Measurements from ENCODE around the gene FLNB.
A peak's percentile ranks its signal among the peaks of the same experiment; 100 is the strongest.

FLNB gene

GRCh38 chr3:58009026-58009748 is 965 bp downstream of the FLNB start:
- CTCF ChIA-PET, result interaction anchor here (0.8 to 4.5 kb wide), 7 partner anchors 10 to 611 kb away, joined by 3 to 34 read pairs (median 14); no protein-coding TSS in a partner anchor
- H3K27ac Mint-ChIP-seq, result peak overlapping the region; percentile 80
- H3K27me3 Mint-ChIP-seq, result no peaks in the 10 kb centered on the region
- peaks cover 46% of the 10 kb centered on the region for H3K4me1 Mint-ChIP-seq
- DNase-seq, result peak; percentile 65
- H3K36me3 Mint-ChIP-seq, result peaks cover 6% of the 10 kb centered on the region
- no peaks in the 10 kb centered on the region for H3K9me3 Mint-ChIP-seq
- peak overlapping the region; percentile 82 for H3K4me3 Mint-ChIP-seq

DNA sequence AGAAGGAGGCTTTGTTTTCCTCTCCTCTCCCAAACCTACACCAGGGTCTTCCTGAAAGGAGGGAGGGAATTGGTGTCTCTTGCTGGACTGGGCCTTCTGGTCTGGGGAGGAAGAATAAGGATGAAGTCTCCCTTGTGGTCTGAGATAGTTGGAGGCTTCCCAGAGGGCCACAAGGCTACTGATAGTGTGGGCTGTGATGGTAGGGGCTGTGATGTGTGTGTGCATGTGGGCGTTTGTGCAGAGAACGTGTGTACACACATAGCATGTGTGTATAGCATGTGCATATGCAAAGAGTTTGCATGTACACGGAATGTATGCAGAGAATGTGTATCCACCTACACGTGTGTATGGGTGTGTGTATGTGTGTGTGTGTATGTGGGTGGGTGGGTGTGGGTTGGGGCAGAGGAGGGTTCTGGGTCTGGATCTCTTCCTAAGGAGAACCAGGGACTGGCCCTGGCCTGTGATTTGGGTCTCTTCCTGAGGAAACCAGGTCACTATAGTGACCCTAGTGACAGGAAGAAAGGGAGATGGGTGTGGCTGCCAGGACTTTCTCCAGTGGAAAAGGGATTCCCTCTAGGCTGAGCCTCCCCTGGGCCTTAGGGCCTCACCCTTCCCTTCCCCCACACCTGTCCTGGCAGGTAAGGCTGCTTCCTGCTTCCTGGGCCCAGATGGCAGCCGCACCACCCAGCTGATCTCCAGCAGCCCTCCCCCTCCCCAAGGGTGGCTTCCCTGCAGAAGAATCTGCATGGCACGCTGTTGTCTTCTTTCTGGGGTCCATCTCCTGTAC is 1.7 kb downstream of the FLNB start:
- H3K36me3 Mint-ChIP-seq, result peaks cover 6% of the 10 kb centered on the region
- H3K27ac Mint-ChIP-seq, result peak overlapping the region; percentile 60
- H3K4me3 Mint-ChIP-seq, result peak overlapping the region; percentile 82
- CTCF ChIA-PET, result interaction anchor here (1.0 to 4.5 kb wide), 6 partner anchors 9 to 167 kb away, joined by 3 to 34 read pairs (median 13); no protein-coding TSS in a partner anchor
- H3K4me1 Mint-ChIP-seq, result peaks cover 46% of the 10 kb centered on the region
- peak; percentile 34 for DNase-seq
- H3K9me3 Mint-ChIP-seq, result no peaks in the 10 kb centered on the region
- H3K27me3 Mint-ChIP-seq, result no peaks in the 10 kb centered on the region

DNA sequence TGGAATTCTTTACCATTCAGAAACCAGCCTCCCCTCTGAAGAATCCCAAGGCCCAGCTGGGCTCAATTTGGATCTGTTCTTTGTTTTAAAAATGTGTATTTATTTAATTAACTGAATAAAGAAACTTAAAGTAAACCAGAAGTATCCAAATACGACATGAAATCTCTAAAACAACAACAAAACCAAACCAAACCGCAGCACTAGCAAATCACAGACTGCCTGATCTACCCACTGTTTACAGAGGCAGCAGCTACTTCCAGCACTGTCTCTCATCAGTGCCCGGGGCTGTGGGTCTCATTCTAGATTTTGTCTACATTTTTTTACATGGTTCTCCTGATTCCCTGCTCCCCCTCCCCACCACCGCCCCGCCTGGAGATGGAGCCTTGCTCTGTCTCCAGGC is 2.3 kb downstream of the FLNB start:
- CTCF ChIA-PET, result interaction anchor here (1.0 to 2.1 kb wide), 4 partner anchors 12 to 167 kb away, joined by 3 to 12 read pairs (median 6); no protein-coding TSS in a partner anchor
- DNase-seq, result peak; percentile 26
- Mint-ChIP-seq H3K4me1 (peaks cover 46% of the 10 kb centered on the region), H3K27ac (peak overlapping the region; percentile 52), H3K9me3 (no peaks in the 10 kb centered on the region), H3K27me3 (no peaks in the 10 kb centered on the region), H3K4me3 (no peak overlapping the region), H3K36me3 (peaks cover 6% of the 10 kb centered on the region)

DNA sequence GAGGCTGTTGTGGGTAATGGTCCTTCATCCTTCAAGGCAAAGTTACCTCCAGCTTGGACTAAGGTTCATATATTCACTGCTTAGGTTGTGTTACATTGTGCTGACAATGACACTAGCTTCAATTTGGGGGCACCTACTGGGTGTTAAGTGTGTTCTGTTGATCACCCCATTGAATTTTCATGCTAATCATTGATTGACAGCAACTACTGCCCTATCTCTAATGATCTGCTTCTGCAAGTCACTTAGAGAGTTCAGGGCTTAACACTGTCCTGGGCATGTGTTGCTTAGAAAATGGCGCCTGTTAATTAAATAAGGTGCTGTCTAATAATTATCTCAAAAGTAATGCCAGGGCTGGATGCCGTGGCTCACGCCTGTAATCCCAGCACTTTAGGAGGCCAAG is 3.4 kb downstream of the FLNB start:
- H3K36me3 Mint-ChIP-seq, result peaks cover 6% of the 10 kb centered on the region
- peaks cover 46% of the 10 kb centered on the region for H3K4me1 Mint-ChIP-seq
- H3K27ac Mint-ChIP-seq, result no peak overlapping the region
- H3K9me3 Mint-ChIP-seq, result no peaks in the 10 kb centered on the region
- no peaks in the 10 kb centered on the region for H3K27me3 Mint-ChIP-seq
- CTCF ChIA-PET, result interaction anchor here (0.9 to 2.1 kb wide), 4 partner anchors 59 to 166 kb away, joined by 3 to 12 read pairs (median 6); no protein-coding TSS in a partner anchor
- no peak for DNase-seq
- no peak overlapping the region for H3K4me3 Mint-ChIP-seq

- Mint-ChIP-seq H3K27me3 (no peaks in the 10 kb centered on the region), H3K4me1 (peaks cover 46% of the 10 kb centered on the region), H3K9me3 (no peaks in the 10 kb centered on the region), H3K36me3 (peaks cover 6% of the 10 kb centered on the region), H3K27ac (no peak overlapping the region), H3K4me3 (no peak overlapping the region)
- CTCF ChIA-PET, result interaction anchor here (0.9 to 2.1 kb wide), 5 partner anchors 11 to 165 kb away, joined by 3 to 12 read pairs (median 5); no protein-coding TSS in a partner anchor
- no peak for DNase-seq
Measured at GRCh38 chr3:58012302-58012701, 4.1 kb downstream of the FLNB start.

DNA sequence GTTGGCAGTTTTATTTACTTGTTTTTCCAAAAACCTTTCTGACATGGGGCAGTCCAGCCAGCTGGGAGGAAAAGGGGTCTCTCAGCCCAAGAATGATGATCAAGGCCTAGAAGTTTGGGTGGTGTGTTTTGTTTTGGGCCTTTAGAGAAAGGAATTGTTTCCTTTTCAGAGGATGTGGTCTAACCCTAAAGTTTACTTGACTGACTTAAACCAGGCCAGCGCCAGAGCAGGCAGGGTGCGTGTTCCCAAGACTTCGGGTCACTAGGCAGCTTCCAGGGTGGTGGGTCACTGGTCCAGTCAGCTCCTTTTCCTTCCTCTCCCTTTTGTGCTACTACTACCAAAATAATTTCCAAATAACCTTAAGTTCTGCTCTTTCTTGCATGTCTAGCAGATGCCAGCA is 4.9 kb downstream of the FLNB start:
- no peak overlapping the region for H3K4me3 Mint-ChIP-seq
- peak overlapping the region; percentile 4 for H3K27ac Mint-ChIP-seq
- DNase-seq, result no peak
- peaks cover 49% of the 10 kb centered on the region for H3K4me1 Mint-ChIP-seq
- H3K27me3 Mint-ChIP-seq, result no peaks in the 10 kb centered on the region
- peaks cover 6% of the 10 kb centered on the region for H3K36me3 Mint-ChIP-seq
- CTCF ChIA-PET, result interaction anchor here (1.4 to 1.9 kb wide), 3 partner anchors 10 to 164 kb away, joined by 3 to 10 read pairs (median 5); no protein-coding TSS in a partner anchor
- H3K9me3 Mint-ChIP-seq, result no peaks in the 10 kb centered on the region

DNA sequence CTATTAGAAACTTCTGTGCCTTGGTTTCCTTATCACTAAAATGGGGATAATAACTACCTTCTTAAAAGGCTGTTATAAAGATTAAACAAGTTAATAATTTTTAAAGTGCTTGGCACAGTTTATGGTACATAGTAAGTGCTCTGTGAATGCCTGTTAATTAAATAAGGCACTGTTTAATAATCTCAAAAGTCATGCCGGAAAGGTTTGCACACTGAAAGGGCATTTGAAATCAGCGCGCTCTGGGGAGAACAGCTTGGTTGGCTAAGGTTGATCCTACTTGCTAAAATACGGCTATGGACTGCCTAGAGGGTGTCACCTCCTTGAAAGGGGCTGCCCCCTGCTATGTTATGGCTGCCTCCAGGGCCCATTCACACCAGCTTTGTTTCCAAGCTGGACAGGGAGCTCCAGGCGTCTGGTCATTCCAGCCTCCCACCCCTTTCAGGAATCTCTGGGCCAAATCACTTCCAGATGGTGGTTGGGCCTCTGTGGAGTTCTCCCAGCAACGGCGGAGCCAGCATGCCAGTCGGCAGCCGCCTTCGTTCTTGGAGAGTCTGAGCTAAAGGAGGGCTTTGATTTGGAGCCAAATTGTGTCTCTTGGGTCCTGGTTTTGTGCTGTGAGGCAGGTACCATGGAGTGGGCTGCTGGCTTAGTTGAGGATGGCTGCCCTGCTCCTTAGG is 5.9 kb downstream of the FLNB start:
- H3K9me3 Mint-ChIP-seq, result no peaks in the 10 kb centered on the region
- peaks cover 48% of the 10 kb centered on the region for H3K4me1 Mint-ChIP-seq
- no peaks in the 10 kb centered on the region for H3K27me3 Mint-ChIP-seq
- H3K4me3 Mint-ChIP-seq, result no peak overlapping the region
- peaks cover 6% of the 10 kb centered on the region for H3K36me3 Mint-ChIP-seq
- H3K27ac Mint-ChIP-seq, result no peak overlapping the region
- DNase-seq, result no peak
- CTCF ChIA-PET, result interaction anchor here (1.7 to 1.9 kb wide), 2 partner anchors 153 to 163 kb away, joined by 5 to 10 read pairs; no protein-coding TSS in a partner anchor

GRCh38 chr3:58015520-58015915 is 7.3 kb downstream of the FLNB start:
- no peak overlapping the region for H3K27ac Mint-ChIP-seq
- H3K4me3 Mint-ChIP-seq, result no peak overlapping the region
- CTCF ChIA-PET, result no interaction called here
- DNase-seq, result no peak
- H3K4me1 Mint-ChIP-seq, result peaks cover 48% of the 10 kb centered on the region
- peaks cover 6% of the 10 kb centered on the region for H3K36me3 Mint-ChIP-seq
- no peaks in the 10 kb centered on the region for H3K27me3 Mint-ChIP-seq
- H3K9me3 Mint-ChIP-seq, result no peaks in the 10 kb centered on the region

GRCh38 chr3:58016710-58017109 is 8.5 kb downstream of the FLNB start:
- Mint-ChIP-seq H3K27ac (no peak overlapping the region), H3K4me1 (peaks cover 43% of the 10 kb centered on the region), H3K27me3 (no peaks in the 10 kb centered on the region), H3K4me3 (no peak overlapping the region), H3K9me3 (no peaks in the 10 kb centered on the region), H3K36me3 (peaks cover 2% of the 10 kb centered on the region)
- no peak for DNase-seq
- CTCF ChIA-PET, result interaction anchor here (3.9 kb wide), 1 partner anchor 8 kb away, joined by 14 read pairs; the partner anchor contains the start of gene FLNB

- H3K4me1 Mint-ChIP-seq, result peaks cover 32% of the 10 kb centered on the region
- H3K4me3 Mint-ChIP-seq, result no peak overlapping the region
- no peaks in the 10 kb centered on the region for H3K27me3 Mint-ChIP-seq
- no peaks in the 10 kb centered on the region for H3K9me3 Mint-ChIP-seq
- CTCF ChIA-PET, result interaction anchor here (2.0 to 3.9 kb wide), 2 partner anchors 11 to 13 kb away, joined by 6 to 14 read pairs; partner anchors contain the start of gene FLNB
- no peak for DNase-seq
- no peaks in the 10 kb centered on the region for H3K36me3 Mint-ChIP-seq
- peak overlapping the region; percentile 50 for H3K27ac Mint-ChIP-seq
Measured at GRCh38 chr3:58018892-58019742, 10.9 kb downstream of the FLNB start.

GRCh38 chr3:58020783-58021071 is 12.5 kb downstream of the FLNB start:
- no peaks in the 10 kb centered on the region for H3K36me3 Mint-ChIP-seq
- no peak for DNase-seq
- peaks cover 7% of the 10 kb centered on the region for H3K27me3 Mint-ChIP-seq
- no peak overlapping the region for H3K27ac Mint-ChIP-seq
- no peaks in the 10 kb centered on the region for H3K9me3 Mint-ChIP-seq
- no peak overlapping the region for H3K4me3 Mint-ChIP-seq
- CTCF ChIA-PET, result interaction anchor here (2.0 to 3.9 kb wide), 2 partner anchors 12 kb away, joined by 6 to 14 read pairs; partner anchors contain the start of gene FLNB
- peaks cover 35% of the 10 kb centered on the region for H3K4me1 Mint-ChIP-seq

DNA sequence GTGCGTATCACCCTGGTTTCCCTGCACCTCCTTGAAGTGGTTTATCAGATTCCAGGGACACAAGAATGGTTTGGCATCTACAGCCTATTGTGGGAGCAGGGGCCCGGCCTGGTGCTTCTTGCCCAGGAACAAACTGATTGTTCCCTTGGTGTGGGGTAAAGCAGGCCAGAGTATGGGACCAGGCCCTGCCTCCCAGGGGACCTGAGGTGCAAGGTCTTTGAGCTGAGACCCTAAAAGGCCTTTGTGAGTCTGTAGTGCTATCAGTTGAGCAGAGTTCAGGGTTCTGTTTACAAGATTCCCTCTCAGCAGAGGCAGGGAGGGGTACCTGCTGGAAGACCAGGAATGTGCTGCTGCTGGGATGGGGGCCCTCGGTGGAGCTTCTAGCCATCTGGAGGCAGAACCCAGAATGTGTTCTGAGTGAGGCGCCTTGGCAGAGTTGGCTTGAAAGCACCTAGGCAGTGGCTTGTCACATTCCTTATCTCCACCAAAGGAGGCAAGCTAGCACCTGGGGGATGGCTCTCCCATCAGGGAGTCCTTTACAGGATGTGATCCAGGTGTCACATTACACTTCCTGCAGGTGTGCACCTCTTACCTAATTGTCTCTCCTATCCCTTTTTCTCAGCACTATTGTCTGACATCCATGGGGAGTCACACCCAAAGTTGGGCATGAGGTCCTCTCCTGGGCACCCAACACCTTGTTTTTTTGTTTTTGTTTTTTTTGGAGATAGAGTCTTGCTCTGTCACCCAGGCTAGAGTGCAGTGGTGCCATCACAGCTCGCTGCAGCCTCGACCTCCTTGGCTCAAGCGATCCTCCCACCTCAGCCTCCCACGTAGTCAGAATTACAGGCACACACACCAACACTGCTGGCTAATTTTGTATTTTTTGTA is 13.1 kb downstream of the FLNB start:
- Mint-ChIP-seq H3K4me3 (no peak overlapping the region), H3K4me1 (peaks cover 35% of the 10 kb centered on the region), H3K9me3 (no peaks in the 10 kb centered on the region), H3K36me3 (no peaks in the 10 kb centered on the region), H3K27ac (no peak overlapping the region), H3K27me3 (peaks cover 7% of the 10 kb centered on the region)
- DNase-seq, result no peak
- CTCF ChIA-PET, result interaction anchor here (1.5 kb wide), 1 partner anchor 13 kb away, joined by 5 read pairs; the partner anchor contains the start of gene FLNB

Measured in activated naive CD4-positive, alpha-beta T cell treated with anti-CD3 and anti-CD28 coated beads, Interleukin-2, amount 10 ng/mL, durations not matched to agents 7 days and 5 days (primary cell).